LoVo (cell line): ENCODE results near the gene GRIP1.

Experiments
- DNase-seq: peaks from one replicate; pipeline ENCODE4 v3.0.0-alpha.2; 2016; ENCODE audit warnings: low spot score

GRIP1 gene

DNA sequence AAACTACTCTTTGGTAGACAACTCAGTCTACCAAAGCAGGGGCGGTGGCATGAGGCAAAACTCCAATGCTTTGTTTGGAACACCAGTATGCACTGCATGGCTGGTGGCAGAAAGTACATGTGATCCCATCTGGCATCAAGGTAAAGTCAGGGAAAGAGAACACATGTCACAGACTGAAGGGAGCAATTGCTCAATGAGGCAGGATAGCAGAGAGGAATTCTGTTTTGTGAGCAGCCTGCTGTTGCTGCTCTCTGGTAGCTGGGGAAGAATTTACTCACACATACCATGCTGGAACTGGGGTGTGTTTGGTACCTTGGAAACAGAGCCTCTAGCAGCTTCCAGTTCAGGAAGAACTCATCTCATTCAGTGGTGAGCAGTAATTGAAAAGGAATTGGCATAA lies 291.8 kb downstream of the GRIP1 start:
- no peak for DNase-seq

DNA sequence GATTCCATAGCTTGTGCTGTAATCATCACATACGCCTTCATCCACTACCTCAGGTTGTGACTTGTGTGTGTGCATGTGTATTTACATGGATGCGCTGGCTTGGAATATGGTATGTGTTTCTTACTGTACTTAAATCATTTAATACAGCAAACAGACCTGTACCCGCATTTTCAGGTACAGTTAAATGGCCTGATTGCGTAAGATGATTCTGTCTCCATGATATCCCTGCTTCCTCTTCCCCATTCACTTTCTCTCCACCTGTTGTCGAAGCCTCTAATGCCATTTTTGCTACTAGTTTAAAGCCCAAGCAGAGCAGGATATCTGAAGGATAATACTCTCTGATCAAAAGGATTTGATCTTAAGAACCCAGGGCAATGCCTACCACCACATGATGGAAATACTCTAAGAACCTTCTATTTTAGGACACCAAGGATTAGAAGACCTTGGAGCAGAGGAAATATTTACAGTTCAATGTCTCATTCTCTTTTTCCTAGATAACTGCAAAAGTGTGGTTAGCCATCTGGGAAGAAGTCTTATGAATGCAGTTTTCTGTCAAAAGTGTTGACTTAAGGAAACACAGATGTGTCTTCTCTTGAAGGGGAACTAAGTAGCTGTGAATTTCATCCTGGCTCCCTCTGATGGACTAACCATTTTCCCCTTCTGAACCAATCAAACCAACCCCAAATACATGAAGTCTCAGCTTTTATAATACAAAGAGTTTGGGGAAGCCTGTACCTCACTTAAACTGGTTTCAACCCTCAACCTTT lies 297.9 kb downstream of the GRIP1 start:
- DNase-seq: no peak

DNA sequence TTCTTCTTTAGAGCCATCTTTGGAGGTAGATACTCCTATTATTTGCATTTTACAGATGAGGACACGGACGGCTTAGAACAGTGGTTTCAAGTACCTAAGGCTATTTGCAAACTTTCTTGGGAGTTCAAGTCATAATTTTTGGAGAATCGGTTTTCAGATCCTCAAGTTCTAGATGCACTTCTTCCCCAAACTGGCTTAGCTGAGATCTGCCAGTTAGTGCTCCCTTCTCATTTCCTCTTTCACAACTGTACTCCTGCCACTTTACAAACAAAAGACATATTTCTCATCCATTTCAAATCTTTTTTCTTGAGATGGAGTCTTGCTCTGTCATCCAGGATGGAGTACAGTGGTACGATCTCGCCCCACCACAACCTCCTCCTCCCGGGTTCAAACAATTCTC lies 299.3 kb downstream of the GRIP1 start:
- no peak for DNase-seq

DNA sequence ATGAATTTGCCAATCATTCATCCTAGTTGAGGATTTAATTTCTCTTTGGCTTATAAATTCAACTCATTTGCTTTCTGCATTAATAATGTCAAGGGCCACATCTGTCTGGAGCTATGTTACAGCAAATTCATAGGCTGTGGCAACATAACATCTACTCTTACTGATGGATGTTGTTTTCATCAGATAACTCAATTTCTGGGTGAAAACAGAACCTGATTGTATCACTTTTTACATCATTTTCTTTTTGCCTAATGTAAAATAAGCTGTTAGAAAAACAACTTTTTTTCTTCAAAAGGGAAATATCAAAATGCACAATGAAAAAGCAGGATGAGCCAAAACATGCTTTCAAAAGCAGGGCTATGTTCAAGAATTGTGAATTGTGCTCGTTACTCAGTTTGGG lies 303.3 kb downstream of the GRIP1 start:
- no peak for DNase-seq

DNA sequence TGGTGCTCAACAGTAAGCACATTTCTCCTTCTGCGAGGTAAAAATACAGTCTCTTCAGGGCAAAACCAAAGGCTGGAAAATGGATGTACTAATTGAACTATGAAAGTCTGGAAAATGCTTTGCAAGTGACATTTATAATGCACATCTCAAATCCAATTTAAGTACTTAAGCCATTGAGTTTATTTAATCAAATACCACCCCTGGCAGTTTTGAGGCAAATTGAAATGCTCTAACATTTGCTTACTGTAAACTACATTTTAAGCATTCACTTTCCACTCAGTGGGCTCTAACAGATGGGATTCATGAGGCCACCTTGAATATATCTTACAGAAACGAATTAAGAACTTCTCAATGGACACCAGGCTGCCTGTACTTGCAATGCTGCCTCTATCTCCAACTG lies 306.9 kb downstream of the GRIP1 start:
- DNase-seq: no peak

DNA sequence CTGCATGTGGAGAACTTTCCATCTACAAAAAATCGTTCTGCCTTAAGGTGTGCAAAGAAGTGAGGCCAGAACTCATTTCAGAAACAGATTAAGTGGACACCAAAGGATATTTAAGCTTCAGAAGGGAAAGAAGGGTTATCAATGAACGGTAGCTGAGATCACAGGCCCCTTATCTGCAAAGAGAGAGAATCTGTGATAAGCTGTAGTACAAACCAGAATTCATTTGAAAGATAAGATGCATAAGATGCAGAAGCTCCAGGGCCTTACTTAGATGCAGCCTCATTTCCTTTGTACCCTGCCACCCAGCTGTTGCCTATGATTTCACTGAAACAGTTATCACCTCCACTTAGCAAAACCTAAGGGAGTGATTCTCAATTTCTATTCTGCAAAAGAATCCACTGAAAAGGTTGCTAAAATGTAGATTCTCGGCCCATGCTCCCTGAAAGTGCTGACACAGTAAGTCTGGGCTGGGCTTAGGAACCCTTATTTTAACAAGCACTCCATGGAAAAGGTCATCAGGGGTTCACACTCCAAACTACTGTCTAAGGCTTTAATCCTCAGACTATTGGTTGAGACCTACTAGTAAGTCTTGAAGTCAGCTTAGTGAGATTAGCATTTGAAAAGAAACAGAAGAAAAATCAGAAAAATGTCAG lies 311.7 kb downstream of the GRIP1 start:
- DNase-seq: no peak

DNA sequence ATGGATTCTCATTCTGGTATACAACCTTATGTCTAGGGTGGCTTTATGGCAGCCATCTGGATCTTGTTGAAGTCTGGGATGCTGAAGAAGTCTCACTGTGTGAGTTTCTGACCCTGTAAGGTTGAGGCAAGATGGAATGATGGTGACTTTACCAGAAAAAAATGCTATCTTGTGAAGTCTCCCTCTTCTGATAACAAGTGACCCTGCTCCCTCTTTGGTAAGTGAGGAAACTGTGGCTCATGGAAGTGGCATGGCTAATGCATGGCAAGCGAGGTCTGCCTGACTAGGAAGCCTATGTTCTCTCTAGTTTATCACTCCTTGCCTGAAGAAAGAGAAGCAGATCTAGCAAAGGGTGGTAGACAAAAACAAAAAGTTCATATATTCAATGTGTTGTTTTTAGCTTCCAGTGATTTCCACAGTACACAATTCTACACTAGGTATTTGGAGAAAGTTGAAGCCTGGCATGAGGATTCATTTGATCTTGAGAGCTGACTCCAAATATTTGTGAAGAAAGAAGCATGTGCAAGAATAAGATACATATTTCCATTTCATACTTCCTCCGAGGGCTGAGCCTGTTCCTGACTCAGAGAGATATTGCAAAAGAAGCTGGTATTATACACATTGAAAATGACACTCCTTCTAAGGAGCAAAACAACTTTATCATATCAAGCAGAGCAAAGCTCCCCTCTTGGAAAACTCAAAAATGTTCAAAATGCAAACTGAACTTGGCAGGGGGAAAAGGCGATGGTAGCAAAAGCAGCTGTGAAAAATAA lies 313.0 kb downstream of the GRIP1 start:
- DNase-seq: no peak

DNA sequence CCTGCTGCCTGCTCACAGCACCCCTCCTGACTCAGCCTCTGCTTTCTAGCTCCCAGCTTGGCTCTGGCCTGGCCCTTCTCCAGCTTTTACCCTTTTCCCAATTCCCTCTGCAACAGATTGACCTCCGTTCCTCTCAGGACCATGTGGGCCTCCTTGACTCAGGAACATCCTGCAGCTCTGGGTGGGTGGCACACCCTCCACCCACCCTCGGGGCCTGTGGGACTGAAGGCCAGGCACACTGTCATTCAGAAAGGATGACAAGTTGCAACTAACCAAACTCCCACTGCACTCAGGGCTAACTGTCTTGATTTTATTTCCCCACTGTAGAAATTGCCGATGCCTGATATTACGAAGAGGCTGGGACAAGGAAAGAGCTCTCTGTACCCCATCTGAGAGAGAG lies 317.2 kb downstream of the GRIP1 start:
- DNase-seq: no peak

DNA sequence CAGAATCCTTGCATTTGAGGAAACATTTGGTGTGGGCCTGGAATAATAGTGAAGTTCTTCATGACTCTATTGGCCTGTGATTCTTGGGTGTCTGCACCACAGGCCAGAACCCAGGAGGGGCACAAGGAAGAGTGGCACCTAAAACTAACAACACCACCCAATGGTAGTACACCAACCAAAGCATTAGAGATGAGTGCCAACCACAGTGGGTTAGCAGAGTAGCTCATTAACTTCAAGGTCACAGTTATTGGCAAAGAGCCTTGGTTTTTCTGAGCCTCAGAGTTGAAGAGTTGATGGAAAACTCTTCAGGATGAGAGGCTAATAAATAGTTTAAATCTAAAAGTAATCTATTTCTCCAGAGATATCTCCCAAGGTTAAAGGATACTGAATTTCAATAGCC lies 319.6 kb downstream of the GRIP1 start:
- no peak for DNase-seq

DNA sequence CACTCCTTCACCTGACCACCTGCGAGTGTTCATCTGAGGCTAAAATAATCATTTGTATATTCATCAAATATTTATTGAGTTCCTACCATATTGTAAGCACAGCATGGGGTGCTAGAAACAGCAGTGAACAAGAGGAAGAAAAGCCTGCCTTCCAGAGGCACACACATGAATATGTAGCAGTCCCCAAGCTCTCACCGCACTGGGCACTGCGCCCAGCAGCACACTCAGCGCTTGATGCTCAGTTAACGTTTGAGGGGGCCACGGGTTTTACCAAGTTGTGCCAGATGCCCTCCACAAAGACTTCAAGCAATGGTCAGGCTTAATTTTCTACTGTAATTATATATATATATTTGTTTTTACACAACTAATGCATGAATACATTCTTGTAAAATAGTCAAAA lies 324.6 kb downstream of the GRIP1 start:
- DNase-seq: no peak

DNA sequence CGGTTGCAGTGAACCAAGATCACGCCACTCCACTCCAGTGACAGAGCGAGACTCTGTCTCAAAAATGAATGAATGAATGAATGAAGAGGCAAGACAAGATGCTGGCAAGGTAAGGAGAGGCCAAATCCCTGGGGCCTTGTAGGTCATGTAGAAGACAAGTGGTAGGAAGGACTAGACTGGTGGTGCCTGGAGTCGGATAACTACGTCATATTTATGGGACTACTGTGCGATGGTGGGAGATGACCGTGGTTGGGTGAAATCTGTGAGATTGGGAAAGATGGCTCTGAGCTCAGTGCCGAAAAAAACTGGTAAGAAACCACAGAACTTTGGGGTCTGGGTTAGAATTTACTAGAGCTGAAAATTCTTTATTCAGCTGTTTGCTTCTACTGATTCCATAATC lies 326.0 kb downstream of the GRIP1 start:
- DNase-seq: no peak

DNA sequence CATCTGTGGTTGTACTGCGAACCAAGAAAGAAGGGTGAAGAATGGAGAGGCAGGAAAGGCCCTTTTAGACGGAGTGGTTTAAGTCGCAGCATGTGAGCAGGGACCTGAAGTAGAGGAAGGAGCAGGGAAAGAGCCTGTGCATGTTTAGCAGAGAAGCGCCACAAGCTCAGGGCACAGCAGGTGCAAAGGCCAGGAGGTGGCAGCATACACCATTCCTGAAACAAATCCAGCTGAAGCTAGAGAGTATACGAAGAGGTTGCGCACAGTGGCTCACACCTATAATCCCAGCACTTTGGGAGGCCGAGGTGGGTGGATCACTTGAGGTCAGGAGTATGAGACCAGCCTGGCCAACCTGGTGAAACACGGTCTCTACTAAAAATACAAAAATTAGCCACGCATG lies 326.7 kb downstream of the GRIP1 start:
- no peak for DNase-seq

DNA sequence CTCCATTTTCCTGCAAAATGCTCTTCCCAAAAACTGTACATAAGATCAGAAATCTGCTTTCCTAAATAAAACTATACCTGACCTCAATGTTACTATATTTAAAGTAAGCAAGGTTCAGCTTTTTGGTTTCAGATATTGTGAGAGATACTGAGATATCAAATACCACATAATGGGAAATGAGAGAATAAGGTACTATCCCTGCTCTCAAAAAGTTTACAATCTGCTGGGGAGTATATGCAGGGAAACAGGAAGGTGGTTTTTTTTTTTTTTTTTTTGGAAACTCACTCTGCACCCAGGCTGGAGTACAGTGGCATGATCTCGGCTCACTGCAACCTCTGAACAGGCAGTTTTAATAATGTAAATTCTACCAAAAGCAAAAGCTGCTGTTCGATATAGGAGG lies 327.6 kb downstream of the GRIP1 start:
- DNase-seq: no peak

DNA sequence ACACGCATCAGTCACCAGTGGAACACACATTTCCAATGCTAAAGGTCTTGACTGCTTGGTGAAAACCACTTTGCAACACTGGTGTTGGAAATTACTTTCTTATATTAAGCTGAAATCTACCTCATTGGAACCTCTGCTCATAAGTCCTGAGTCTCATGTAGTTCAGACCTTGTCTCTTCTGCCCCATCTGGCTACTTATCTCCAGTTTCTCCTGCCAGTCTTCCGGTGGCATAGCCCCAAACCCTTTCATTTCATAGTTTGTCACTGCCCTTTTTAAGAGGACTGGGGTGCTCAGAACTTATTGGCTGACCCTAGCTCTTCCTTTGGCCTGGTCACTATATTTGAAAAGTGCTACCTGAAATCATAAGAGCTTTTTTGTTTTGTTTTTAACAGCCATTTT lies 332.9 kb downstream of the GRIP1 start:
- no peak for DNase-seq

DNA sequence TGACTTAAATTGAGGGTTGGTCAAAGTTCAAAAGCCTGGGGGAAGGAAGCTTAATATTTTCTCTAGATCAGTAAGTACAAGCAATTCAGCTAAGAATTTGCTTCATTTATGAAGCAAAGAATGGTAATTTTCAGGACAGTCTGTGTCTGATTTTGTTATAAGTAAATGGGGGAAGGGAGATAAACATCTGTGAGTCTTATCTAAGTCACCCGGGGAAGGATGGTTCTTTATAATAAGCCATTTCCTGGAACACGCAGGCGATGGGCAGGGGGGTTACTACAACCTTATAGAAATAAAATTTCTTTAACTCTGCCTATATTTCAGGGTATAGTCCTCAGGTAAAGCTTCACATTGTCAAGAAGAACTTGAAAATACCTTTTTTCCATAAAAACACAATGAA lies 333.7 kb downstream of the GRIP1 start:
- no peak for DNase-seq

DNA sequence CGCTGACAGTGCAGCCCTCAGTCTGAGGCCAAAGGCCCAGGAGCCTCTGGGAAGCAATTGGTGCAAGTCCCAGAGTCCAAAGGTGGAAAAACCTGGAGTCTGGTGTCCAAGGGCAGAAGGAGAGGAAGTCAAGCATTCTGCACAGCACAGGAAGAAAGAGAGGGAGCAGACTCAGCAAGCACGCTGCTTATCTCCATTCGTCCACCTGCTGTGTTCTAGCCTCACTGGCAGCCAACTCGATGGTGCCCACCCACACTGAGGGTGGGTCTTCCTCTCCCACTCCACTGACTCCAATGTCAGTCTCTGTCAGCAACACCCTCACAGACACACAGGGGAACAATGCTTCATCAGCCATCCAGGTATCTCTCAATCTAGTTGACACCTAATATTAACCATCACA lies 337.8 kb downstream of the GRIP1 start:
- DNase-seq: no peak

DNA sequence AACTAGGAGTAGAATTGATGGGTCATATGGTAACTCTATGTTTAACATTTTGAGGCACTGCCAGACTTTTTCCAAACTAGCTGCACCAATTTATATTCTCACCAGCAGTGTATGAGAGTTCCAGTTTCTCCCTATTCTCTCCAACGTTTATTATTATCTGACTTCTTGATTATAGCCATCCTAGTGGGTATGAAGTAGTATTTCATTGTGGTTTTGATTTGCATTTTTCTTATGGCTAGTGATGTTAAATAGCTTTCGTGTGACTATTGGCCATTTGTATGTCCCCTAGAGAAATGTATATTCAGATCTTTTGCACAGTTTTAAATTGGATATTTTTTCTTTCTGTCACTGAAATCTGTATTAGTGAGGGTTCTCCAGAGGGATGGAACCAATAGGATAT lies 338.7 kb downstream of the GRIP1 start:
- DNase-seq: no peak

DNA sequence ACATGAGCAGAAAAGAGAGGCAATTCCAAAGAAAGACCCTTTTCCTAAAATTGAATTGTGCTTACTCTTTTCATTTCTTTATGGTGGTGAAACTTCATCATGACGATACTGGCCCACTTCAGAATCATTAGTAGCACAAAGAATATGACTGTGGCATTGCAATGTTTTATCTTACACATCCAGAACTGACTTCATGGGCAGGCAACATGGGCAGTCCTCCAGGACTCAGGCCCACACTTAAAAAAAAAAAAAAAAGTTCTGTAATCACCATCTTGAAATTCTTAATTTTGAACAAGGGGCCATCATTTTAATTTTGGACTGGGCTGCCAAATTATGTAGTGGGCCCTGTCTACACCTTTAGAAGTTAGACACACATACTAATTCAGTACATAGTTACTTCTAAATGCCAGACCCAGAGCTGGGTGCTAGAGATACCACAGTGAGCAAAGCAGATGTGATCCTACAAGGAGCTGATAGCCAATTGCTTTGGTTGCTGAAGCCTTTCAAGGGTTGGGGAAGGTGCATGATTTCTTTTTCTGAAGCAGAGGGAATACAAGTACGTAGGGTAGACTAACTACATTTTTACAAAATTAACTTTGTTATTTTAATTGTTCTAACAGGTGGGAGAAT lies 341.4 kb downstream of the GRIP1 start:
- no peak for DNase-seq

DNA sequence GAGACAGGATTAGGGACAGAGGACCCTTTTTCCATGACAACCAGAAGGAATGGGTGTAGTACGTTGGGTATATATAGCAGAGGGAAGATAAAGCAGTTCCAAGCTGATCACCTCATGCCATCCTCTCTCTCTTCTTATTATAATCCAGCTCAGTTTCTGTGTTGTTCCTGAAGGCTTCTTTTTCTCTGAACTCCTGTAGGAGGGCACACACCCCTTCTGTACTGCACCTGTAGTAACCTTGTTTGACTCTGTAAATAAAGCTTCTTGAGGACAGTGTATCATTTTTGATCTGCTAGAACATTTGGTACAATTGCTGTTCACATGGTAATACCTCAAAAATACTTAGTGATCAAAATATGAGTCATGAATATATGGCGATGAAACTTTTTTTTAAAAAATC lies 343.1 kb downstream of the GRIP1 start:
- DNase-seq: no peak

DNA sequence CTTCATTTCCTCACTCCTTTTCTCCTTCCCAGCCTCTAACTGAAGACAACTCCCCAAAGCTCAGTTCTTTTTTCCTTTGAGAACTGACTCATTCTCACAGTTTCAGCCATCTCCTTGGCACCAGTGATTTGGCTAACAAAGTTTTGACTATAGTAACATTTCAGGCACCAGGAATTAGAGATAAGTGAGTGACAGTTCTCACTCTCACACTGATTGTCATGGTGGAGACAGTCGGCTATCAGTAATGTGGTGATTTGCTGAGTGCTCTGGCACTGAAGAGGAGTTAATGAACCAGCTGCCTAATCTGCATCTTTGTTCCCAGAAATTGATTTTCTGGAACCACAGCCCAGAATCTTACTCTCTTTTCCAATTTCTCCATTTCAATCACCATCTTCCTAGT lies 347.1 kb downstream of the GRIP1 start:
- no peak for DNase-seq

DNA sequence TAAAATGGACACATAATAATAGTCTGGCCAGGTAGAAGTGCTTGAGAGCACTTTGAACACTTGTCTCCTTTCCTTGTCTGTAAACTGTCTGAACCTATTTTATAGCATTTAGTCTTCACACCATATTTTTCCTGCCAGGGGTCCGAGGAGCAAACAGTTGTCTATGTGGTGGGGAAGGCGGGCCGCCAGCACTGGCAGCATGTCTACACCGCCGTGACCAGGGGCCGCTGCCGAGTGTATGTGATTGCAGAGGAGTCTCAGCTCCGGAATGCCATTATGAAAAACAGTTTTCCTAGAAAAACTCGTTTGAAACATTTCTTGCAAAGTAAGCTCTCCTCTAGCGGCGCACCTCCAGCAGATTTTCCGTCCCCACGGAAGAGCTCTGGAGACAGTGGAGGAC lies 347.9 kb downstream of the GRIP1 start:
- no peak for DNase-seq

DNA sequence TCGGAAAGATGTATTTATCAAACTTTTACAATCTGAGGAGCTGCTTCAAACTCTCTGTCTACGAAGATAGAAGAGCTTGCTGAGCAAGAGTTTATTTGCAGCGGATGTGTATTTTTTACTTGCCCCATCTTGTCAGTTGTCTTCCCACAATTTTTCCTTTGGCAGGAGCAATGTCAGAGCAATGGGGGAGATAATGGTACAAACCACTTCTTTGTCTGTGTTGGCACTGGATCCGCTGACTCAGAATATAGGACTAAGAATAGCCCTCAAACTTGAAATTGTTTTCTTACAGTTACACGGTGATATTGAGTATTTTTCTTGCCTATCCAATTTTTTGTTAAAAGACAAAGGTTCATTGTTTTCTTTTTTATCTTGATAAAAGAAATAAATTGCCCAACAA lies 348.9 kb downstream of the GRIP1 start:
- DNase-seq: no peak

DNA sequence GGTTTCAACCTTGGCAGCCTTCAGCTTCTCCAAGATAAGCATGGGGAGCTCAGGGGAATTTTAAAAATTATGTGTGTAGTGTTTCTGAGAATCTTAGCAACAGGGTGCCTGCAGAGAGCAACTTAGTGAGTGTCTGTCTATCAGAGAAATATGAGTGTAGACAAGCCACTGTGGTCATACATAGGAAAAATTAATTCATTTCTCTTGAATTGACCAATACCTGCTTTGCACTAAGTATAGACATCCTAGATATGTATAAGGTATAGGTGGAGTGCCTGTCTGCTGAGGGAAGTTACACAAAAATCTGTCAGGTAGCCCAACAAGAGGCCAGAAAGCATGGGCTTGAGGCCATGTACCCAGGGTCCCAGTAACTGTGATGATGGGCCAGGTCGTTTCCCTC lies 355.9 kb downstream of the GRIP1 start:
- DNase-seq: no peak
